ENCODE measurements around the gene NPEPL1. TPM values are rescaled to one million over a fixed set of nuclear protein-coding genes. Genes with fewer than 3 reads are reported as not detected.

Gene NPEPL1
- total RNA-seq, 2 experiments from 2014 or later: 14.3 to 14.5 TPM

GRCh38 chr20:58690396-58691135 is 2.0 kb upstream of the NPEPL1 start:
- no peak for DNase-seq
- H3K9me3 Mint-ChIP-seq: no peaks in the 10 kb centered on the region
- intact Hi-C loops (cut with micrococcal nuclease): loop anchor here (5.0 kb wide), 1 partner anchor 453 kb away; no protein-coding TSS in a partner anchor
- H3K36me3 Mint-ChIP-seq (ENCODE audit: low read depth): peaks cover 2% of the 10 kb centered on the region
- no peaks in the 10 kb centered on the region for H3K27me3 Mint-ChIP-seq (ENCODE audit: low read depth)
- H3K27ac Mint-ChIP-seq: peak overlapping the region; percentile 46
- H3K4me3 Mint-ChIP-seq: no peak overlapping the region
- CTCF ChIA-PET: no interaction called here
- peaks cover 9% of the 10 kb centered on the region for H3K4me1 Mint-ChIP-seq (ENCODE audit: low read depth)

- no peaks in the 10 kb centered on the region for H3K9me3 Mint-ChIP-seq
- peak overlapping the region; percentile 35 for H3K4me3 Mint-ChIP-seq
- intact Hi-C loops (cut with micrococcal nuclease): loop anchor here (1.0 to 5.0 kb wide), 2 partner anchors 42 to 455 kb away; no protein-coding TSS in a partner anchor
- DNase-seq: peak; percentile 11
- peaks cover 9% of the 10 kb centered on the region for H3K4me1 Mint-ChIP-seq (ENCODE audit: low read depth)
- no peaks in the 10 kb centered on the region for H3K27me3 Mint-ChIP-seq (ENCODE audit: low read depth)
- H3K36me3 Mint-ChIP-seq (ENCODE audit: low read depth): peaks cover 3% of the 10 kb centered on the region
- CTCF ChIA-PET: interaction anchor here (0.8 kb wide), 1 partner anchor 25 kb away, joined by 4 read pairs; no protein-coding TSS in a partner anchor
- H3K27ac Mint-ChIP-seq: peak overlapping the region; percentile 52
Observed at GRCh38 chr20:58691773-58692578, 624 bp upstream of the NPEPL1 start.

- Mint-ChIP-seq H3K4me3 (peak overlapping the region; percentile 72), H3K36me3 (ENCODE audit: low read depth) (peaks cover 4% of the 10 kb centered on the region), H3K9me3 (no peaks in the 10 kb centered on the region), H3K27me3 (ENCODE audit: low read depth) (no peaks in the 10 kb centered on the region), H3K4me1 (ENCODE audit: low read depth) (peaks cover 9% of the 10 kb centered on the region), H3K27ac (peak overlapping the region; percentile 33)
- CTCF ChIA-PET: interaction anchor here (0.6 to 2.6 kb wide), 7 partner anchors 12 to 183 kb away, joined by 3 to 12 read pairs (median 3); partner anchors contain the start of gene STX16
- peak; percentile 7 for DNase-seq
- intact Hi-C loops (cut with micrococcal nuclease): loop anchor here (5.0 kb wide), 1 partner anchor 456 kb away; no protein-coding TSS in a partner anchor
Observed at GRCh38 chr20:58693226-58694006, 816 bp downstream of the NPEPL1 start.

- peak; percentile 5 for DNase-seq
- H3K4me3 Mint-ChIP-seq: peak overlapping the region; percentile 40
- H3K9me3 Mint-ChIP-seq: no peaks in the 10 kb centered on the region
Observed at GRCh38 chr20:58694241-58695083, 1.9 kb downstream of the NPEPL1 start.

GRCh38 chr20:58695084-58695722 is 2.6 kb downstream of the NPEPL1 start:
- Mint-ChIP-seq H3K36me3 (ENCODE audit: low read depth) (peaks cover 4% of the 10 kb centered on the region), H3K4me3 (no peak overlapping the region), H3K27ac (no peak overlapping the region), H3K4me1 (ENCODE audit: low read depth) (peaks cover 9% of the 10 kb centered on the region), H3K27me3 (ENCODE audit: low read depth) (no peaks in the 10 kb centered on the region), H3K9me3 (no peaks in the 10 kb centered on the region)
- intact Hi-C loops (cut with micrococcal nuclease): no loop called here
- peak; percentile 4 for DNase-seq
- CTCF ChIA-PET: interaction anchor here (0.5 to 2.6 kb wide), 2 partner anchors 10 to 304 kb away, joined by 3 to 12 read pairs; no protein-coding TSS in a partner anchor

More at GRCh38 chr20:58694241-58695083, 1.9 kb downstream of the NPEPL1 start:
- no peak overlapping the region for H3K27ac Mint-ChIP-seq
- no peaks in the 10 kb centered on the region for H3K27me3 Mint-ChIP-seq (ENCODE audit: low read depth)
- peaks cover 9% of the 10 kb centered on the region for H3K4me1 Mint-ChIP-seq (ENCODE audit: low read depth)
- intact Hi-C loops (cut with micrococcal nuclease): loop anchor here (5.0 kb wide), 1 partner anchor 457 kb away; no protein-coding TSS in a partner anchor
- CTCF ChIA-PET: interaction anchor here (0.6 to 2.6 kb wide), 3 partner anchors 11 to 104 kb away, joined by 3 to 12 read pairs (median 3); no protein-coding TSS in a partner anchor
- H3K36me3 Mint-ChIP-seq (ENCODE audit: low read depth): peaks cover 4% of the 10 kb centered on the region

GRCh38 chr20:58695895-58696375 is 3.3 kb downstream of the NPEPL1 start:
- peaks cover 9% of the 10 kb centered on the region for H3K4me1 Mint-ChIP-seq (ENCODE audit: low read depth)
- H3K4me3 Mint-ChIP-seq: no peak overlapping the region
- no peaks in the 10 kb centered on the region for H3K9me3 Mint-ChIP-seq
- H3K27me3 Mint-ChIP-seq (ENCODE audit: low read depth): no peaks in the 10 kb centered on the region
- no peak overlapping the region for H3K27ac Mint-ChIP-seq
- peak; percentile 1 for DNase-seq
- intact Hi-C loops (cut with micrococcal nuclease): no loop called here
- CTCF ChIA-PET: interaction anchor here (2.6 kb wide), 1 partner anchor 9 kb away, joined by 12 read pairs; no protein-coding TSS in a partner anchor
- peaks cover 5% of the 10 kb centered on the region for H3K36me3 Mint-ChIP-seq (ENCODE audit: low read depth)

GRCh38 chr20:58696411-58696961 is 3.9 kb downstream of the NPEPL1 start:
- intact Hi-C loops (cut with micrococcal nuclease): no loop called here
- H3K9me3 Mint-ChIP-seq: no peaks in the 10 kb centered on the region
- peaks cover 5% of the 10 kb centered on the region for H3K36me3 Mint-ChIP-seq (ENCODE audit: low read depth)
- CTCF ChIA-PET: interaction anchor here (0.6 kb wide), 1 partner anchor 48 kb away, joined by 4 read pairs; no protein-coding TSS in a partner anchor
- peaks cover 9% of the 10 kb centered on the region for H3K4me1 Mint-ChIP-seq (ENCODE audit: low read depth)
- peak; percentile 1 for DNase-seq
- no peak overlapping the region for H3K4me3 Mint-ChIP-seq
- H3K27me3 Mint-ChIP-seq (ENCODE audit: low read depth): no peaks in the 10 kb centered on the region
- H3K27ac Mint-ChIP-seq: no peak overlapping the region

GRCh38 chr20:58697201-58697866 is 4.7 kb downstream of the NPEPL1 start:
- Mint-ChIP-seq H3K9me3 (no peaks in the 10 kb centered on the region), H3K27me3 (ENCODE audit: low read depth) (no peaks in the 10 kb centered on the region), H3K4me3 (no peak overlapping the region), H3K27ac (no peak overlapping the region), H3K36me3 (ENCODE audit: low read depth) (peaks cover 5% of the 10 kb centered on the region), H3K4me1 (ENCODE audit: low read depth) (peaks cover 9% of the 10 kb centered on the region)
- intact Hi-C loops (cut with micrococcal nuclease): no loop called here
- CTCF ChIA-PET: no interaction called here
- peak; percentile 2 for DNase-seq

GRCh38 chr20:58697867-58698703 is 5.5 kb downstream of the NPEPL1 start:
- H3K9me3 Mint-ChIP-seq: no peaks in the 10 kb centered on the region
- H3K4me3 Mint-ChIP-seq: no peak overlapping the region
- CTCF ChIA-PET: no interaction called here
- H3K27me3 Mint-ChIP-seq (ENCODE audit: low read depth): no peaks in the 10 kb centered on the region
- peaks cover 10% of the 10 kb centered on the region for H3K36me3 Mint-ChIP-seq (ENCODE audit: low read depth)
- no peak overlapping the region for H3K27ac Mint-ChIP-seq
- peaks cover 9% of the 10 kb centered on the region for H3K4me1 Mint-ChIP-seq (ENCODE audit: low read depth)
- no peak for DNase-seq
- intact Hi-C loops (cut with micrococcal nuclease): no loop called here

Measured in activated naive CD4-positive, alpha-beta T cell treated with anti-CD3 and anti-CD28 coated beads for 36 hours (primary cell).